Lower leg skin (tissue), 3 donors: ENCODE results near the gene GTF2H4.

ENCODE experiments used
- POLR2A ChIP-seq, 2 donors: fragments of 450-650 bp; IDR thresholded peaks; one replicate each; pipeline ENCODE4 v1.6.1; 2016 to 2017; ENCODE audit warnings: antibody characterized with exemption in 2 of 2, mild to moderate bottlenecking in 1 of 2, moderate library complexity in 1 of 2
- TF ChIP-seq, protein P1 (sequence below), 3 donors: fragments of 450-650 bp; IDR thresholded peaks; one replicate each; pipeline ENCODE4 v1.5.1; 2016; ENCODE audit warnings: antibody characterized with exemption in 3 of 3, mild to moderate bottlenecking in 3 of 3, moderate library complexity in 2 of 3

DNA sequence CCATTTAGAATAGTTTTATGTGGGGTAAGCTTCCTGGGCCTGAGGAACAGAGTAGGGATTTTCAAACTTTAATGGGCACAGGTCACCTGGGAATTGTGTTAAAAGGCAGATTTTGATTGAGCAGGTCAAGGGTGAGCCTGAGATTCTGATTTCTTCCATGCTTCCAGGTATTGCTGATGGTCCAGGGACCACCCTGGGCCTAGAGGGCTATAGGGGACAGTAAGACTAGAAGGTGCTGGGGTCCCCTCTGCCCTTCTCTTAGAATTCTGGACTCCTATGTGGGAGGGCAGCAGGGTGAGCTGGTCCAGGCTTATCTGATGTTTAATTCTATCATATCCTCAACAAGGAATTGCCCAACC lies 21.1 kb upstream of the GTF2H4 start:
- TF ChIP-seq, protein P1, sequence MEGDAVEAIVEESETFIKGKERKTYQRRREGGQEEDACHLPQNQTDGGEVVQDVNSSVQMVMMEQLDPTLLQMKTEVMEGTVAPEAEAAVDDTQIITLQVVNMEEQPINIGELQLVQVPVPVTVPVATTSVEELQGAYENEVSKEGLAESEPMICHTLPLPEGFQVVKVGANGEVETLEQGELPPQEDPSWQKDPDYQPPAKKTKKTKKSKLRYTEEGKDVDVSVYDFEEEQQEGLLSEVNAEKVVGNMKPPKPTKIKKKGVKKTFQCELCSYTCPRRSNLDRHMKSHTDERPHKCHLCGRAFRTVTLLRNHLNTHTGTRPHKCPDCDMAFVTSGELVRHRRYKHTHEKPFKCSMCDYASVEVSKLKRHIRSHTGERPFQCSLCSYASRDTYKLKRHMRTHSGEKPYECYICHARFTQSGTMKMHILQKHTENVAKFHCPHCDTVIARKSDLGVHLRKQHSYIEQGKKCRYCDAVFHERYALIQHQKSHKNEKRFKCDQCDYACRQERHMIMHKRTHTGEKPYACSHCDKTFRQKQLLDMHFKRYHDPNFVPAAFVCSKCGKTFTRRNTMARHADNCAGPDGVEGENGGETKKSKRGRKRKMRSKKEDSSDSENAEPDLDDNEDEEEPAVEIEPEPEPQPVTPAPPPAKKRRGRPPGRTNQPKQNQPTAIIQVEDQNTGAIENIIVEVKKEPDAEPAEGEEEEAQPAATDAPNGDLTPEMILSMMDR (IDR thresholded peaks at IDR 0.05): no peak
- no peak for TF ChIP-seq POLR2A (IDR thresholded peaks at IDR 0.05)
